ENCODE data around the gene CKMT2. TPM values are rescaled to one million over a fixed set of nuclear protein-coding genes. Genes with fewer than 3 reads are reported as not detected.

Gene CKMT2
- total RNA-seq, 4 donors from 2014 or later, result 2.5 to 12.3 (median 6.5) TPM

- no peaks in the 10 kb centered on the region for H3K27me3 ChIP-seq
- no peak overlapping the region for H3K27ac ChIP-seq
- H3K4me3 ChIP-seq, result no peak overlapping the region
- no peaks in the 10 kb centered on the region for H3K9me3 ChIP-seq
- TF ChIP-seq POLR2A (IDR thresholded peaks at IDR 0.05) (no peak), POLR2AphosphoS5 (IDR thresholded peaks at IDR 0.05) (no peak), EP300 (IDR thresholded peaks at IDR 0.05) (no peak)
- TF ChIP-seq, protein P1, sequence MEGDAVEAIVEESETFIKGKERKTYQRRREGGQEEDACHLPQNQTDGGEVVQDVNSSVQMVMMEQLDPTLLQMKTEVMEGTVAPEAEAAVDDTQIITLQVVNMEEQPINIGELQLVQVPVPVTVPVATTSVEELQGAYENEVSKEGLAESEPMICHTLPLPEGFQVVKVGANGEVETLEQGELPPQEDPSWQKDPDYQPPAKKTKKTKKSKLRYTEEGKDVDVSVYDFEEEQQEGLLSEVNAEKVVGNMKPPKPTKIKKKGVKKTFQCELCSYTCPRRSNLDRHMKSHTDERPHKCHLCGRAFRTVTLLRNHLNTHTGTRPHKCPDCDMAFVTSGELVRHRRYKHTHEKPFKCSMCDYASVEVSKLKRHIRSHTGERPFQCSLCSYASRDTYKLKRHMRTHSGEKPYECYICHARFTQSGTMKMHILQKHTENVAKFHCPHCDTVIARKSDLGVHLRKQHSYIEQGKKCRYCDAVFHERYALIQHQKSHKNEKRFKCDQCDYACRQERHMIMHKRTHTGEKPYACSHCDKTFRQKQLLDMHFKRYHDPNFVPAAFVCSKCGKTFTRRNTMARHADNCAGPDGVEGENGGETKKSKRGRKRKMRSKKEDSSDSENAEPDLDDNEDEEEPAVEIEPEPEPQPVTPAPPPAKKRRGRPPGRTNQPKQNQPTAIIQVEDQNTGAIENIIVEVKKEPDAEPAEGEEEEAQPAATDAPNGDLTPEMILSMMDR (IDR thresholded peaks at IDR 0.05), result no peak
- WGBS, result 65% methylated on average over 4 of the region's 4 CpGs
- H3K4me1 ChIP-seq, result peaks cover 26% of the 10 kb centered on the region
- DNase-seq (ENCODE audit: low spot score in 2 of 2), result no peak
- H3K36me3 ChIP-seq, result no peaks in the 10 kb centered on the region
Observed at GRCh38 chr5:81297531-81297930, 64.4 kb downstream of the CKMT2 start.

GRCh38 chr5:81300921-81301270 is 67.8 kb downstream of the CKMT2 start:
- TF ChIP-seq EP300 (IDR thresholded peaks at IDR 0.05), result no peak
- TF ChIP-seq POLR2A (IDR thresholded peaks at IDR 0.05), result no peak
- no peak for TF ChIP-seq POLR2AphosphoS5 (IDR thresholded peaks at IDR 0.05)
- TF ChIP-seq, protein P1 (IDR thresholded peaks at IDR 0.05), result no peak
- 0% methylated on average over 2 of the region's 2 CpGs for WGBS
- DNase-seq (ENCODE audit: low spot score in 2 of 2), result no peak
- Histone ChIP-seq H3K4me3 (peak overlapping the region; percentile 83), H3K36me3 (peaks cover 5% of the 10 kb centered on the region), H3K4me1 (peaks cover 34% of the 10 kb centered on the region), H3K9me3 (no peaks in the 10 kb centered on the region), H3K27me3 (no peaks in the 10 kb centered on the region), H3K27ac (peak overlapping the region; percentile 90)

DNA sequence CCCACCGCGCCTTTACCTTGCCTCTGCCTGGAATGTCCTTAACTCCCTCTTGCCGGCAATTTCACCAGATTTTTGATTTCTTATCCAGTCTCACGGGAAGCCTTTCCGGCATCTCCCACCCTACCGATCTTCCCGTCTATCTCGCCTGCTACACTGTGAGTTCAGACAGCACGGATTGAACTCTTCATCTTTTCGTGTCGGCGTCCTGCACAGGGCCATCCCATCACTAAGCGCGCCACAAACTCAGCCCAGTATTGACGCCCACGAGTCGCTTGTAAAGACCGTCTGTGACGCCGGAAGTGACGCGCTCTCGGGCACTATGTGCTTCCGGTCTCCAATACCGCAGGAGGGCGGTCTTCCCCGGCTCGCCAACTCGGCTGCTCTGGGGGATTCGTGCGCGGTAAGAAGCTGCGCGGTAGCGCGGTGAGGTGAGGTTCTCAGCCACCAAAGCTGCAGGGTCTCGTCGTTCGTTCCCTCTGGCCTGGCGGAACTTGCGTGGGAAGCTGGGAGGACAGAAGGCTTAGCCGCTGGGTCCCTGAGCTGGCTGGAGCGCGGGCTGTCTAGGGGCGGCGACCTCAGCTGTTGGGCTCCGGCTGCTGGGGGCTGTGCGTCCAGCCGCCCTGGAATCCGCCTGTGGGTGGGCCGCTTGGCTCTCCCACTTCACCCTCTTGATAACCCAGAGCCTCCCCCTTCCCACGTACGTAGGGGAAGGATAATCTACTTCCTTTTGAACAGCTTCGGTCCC is 68.3 kb downstream of the CKMT2 start, which contains the start of gene ZCCHC9:
Gene ZCCHC9 (plus strand): TSS at position 317 of the 745 bp plus-strand sequence. CDS start 3,171 bp downstream, outside the sequence.
- whole genome bisulfite sequencing, result under 1% methylated on average over 37 of the region's 54 CpGs
- H3K4me1 ChIP-seq, result peaks cover 34% of the 10 kb centered on the region
- H3K4me3 ChIP-seq, result peak within 1 kb of the TSS; percentile 83

DNA sequence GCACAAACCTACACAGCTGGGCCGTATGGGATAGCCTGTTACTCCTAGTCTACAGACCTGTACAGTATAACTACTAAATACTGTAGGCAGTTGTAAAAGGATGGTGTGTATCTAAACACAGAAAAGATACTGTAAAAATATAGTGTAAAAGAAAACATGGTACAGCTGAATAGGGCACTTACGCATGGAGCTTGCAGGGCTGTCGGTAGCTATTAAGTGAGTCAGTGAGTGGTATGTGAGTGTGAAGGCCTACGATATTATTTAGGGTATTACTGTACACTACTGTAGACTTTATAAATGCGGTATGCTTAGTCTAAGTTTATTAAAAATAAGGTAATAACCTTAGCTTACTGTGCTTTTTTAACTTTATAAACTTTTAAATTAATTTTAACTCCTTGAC is 69.5 kb downstream of the CKMT2 start:
- WGBS, result 86% methylated on average over 5 of the region's 5 CpGs
- H3K4me3 ChIP-seq, result peak overlapping the region; percentile 83

More for the DNA sequence above, 68.3 kb downstream of the CKMT2 start, which contains the start of gene ZCCHC9:
- TF ChIP-seq EP300 (IDR thresholded peaks at IDR 0.05) (no peak), POLR2A (IDR thresholded peaks at IDR 0.05) (peak in 1 of 2 donors; percentile 72), POLR2AphosphoS5 (IDR thresholded peaks at IDR 0.05) (peak; percentile 57 to 92 (median 70))
- TF ChIP-seq, protein P1 (IDR thresholded peaks at IDR 0.05), result peak in 1 of 2 donors; percentile 31
- Histone ChIP-seq H3K9me3 (no peaks in the 10 kb centered on the region), H3K27me3 (no peaks in the 10 kb centered on the region), H3K36me3 (peaks cover 5% of the 10 kb centered on the region), H3K27ac (peak within 1 kb of the TSS; percentile 90)
- DNase-seq (ENCODE audit: low spot score in 2 of 2), result peak; percentile 95 to 96

DNA sequence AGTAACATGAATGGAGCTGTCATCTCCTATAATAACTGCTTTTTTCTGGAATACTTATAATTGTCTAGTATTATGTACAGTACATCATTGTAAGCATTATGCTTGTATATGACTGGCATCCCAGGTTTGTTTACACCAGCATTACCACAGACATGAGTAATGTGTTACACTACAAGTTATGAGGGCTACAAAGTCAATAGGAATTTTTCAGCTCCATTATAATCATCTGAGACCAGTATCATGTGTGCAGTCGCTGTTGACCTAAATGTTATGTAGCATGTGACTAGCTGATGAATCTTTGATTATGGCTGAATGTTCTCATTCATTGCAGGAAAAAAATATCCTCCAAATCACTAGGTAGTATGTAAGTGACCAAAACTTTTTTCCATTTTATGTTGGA is 70.4 kb downstream of the CKMT2 start:
- Histone ChIP-seq H3K36me3 (peaks cover 5% of the 10 kb centered on the region), H3K27me3 (no peaks in the 10 kb centered on the region), H3K27ac (no peak overlapping the region), H3K4me1 (peaks cover 34% of the 10 kb centered on the region), H3K4me3 (no peak overlapping the region), H3K9me3 (no peaks in the 10 kb centered on the region)
- WGBS, result 79% methylated on average over 1 of the region's 1 CpG
- no peak for DNase-seq (ENCODE audit: low spot score in 2 of 2)
- TF ChIP-seq, protein P1 (IDR thresholded peaks at IDR 0.05), result no peak
- no peak for TF ChIP-seq EP300 (IDR thresholded peaks at IDR 0.05)

More for the DNA sequence above, 69.5 kb downstream of the CKMT2 start:
- TF ChIP-seq, protein P1 (IDR thresholded peaks at IDR 0.05), result no peak
- no peak for TF ChIP-seq POLR2A (IDR thresholded peaks at IDR 0.05)
- TF ChIP-seq POLR2AphosphoS5 (IDR thresholded peaks at IDR 0.05), result no peak
- no peak for TF ChIP-seq EP300 (IDR thresholded peaks at IDR 0.05)
- Histone ChIP-seq H3K9me3 (no peaks in the 10 kb centered on the region), H3K4me1 (peaks cover 34% of the 10 kb centered on the region), H3K27me3 (no peaks in the 10 kb centered on the region), H3K36me3 (peaks cover 5% of the 10 kb centered on the region), H3K27ac (no peak overlapping the region)
- no peak for DNase-seq (ENCODE audit: low spot score in 2 of 2)

Measured in suprapubic skin (tissue), 4 donors.